NCI-H2171 (cell line): ENCODE data around the gene SNAPC4.
"Not testable (repeated sequence)": the region's sequence is repeated elsewhere in the genome, so short reads cannot be mapped to it uniquely, and the experiment has no call there.

Source experiments
- DNase-seq: peaks from one replicate; lab custom pipeline; 2025; lab: John Stamatoyannopoulos, UW

Gene SNAPC4

GRCh38 chr9:136407911-136408310 lies 7.9 kb upstream of the SNAPC4 start:
- no peak for DNase-seq

GRCh38 chr9:136407061-136407460 lies 7.1 kb upstream of the SNAPC4 start:
- DNase-seq, result not testable (repeated sequence)

DNA sequence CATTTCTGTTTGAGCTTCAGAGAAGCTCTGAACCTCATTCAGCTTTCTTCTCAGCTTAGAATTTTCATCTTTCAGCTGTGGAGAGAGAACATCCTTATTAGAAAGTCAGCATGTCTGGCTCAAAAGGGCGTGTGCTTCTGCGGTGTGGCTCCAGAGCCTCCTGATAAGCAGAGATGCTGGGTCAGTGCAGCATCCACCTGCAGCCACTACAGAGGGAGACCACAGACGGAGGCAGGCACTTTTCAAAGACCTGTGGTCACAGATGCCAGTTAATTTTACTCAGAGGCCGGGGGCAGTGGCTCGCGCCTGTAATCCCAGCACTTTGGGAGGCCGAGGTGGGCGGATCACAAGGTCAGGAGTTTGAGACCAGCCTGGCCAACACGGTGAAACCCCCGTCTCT lies 5.9 kb upstream of the SNAPC4 start:
- DNase-seq, result not testable (repeated sequence)

GRCh38 chr9:136405481-136405880 lies 5.5 kb upstream of the SNAPC4 start:
- no peak for DNase-seq

DNA sequence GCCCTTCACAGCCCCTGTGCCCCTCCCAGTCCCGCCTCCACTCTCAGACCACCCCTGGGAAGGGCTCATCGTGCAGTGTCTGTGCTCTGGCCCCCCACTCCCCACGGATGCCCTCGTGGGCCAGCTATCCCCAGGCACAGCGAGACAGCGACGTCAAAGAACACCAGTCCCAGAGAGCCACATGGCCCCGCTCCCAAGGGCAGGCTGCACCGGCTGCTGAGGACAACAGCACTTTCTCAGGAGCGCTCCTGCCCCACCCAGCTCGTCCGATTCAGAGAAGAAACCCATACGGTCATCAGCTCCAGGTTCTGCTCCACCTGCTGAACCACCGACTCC lies 4.8 kb upstream of the SNAPC4 start:
- no peak for DNase-seq

DNA sequence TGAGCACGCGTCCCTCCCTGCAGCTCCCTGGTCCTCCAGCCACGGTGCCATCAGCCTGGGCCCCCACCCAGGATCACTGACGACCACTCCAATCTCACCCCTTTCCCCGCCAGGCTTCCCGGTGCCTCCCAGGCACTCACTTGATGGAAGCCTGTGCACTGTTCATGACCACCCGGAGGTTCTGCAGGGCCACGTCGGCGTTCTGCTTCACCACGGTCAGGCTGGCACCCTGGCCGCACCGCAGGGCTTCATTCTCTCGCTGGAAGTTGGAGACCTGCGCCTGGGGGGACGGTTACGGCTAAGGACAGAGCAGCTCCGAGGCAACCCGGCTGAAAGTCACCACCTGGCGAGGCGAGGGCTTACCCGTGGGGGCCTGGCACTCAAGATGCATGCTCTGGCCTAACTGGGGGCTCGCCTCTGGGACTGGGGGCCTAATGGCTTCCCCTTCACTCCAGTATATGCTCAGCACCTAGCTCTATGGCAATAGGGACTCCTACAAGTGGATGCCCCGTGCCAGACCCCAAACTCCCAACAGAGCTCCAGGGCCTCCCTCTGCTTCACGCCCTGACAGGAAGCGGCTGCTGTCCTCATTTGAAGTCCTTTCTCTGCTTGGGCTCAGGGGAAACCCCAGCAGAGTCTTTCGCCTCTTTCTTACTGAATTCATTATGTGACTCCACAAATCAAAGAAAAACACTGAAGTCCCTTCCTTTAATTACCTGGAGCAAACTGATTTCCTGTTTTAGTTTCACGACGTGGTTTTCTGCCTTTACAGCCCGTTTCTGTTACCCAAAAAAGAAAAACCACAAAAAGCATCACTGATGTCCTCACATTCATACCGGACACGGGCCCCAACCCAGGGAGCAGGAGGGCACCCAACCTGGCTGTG lies 4.2 kb upstream of the SNAPC4 start:
- DNase-seq, result no peak

DNA sequence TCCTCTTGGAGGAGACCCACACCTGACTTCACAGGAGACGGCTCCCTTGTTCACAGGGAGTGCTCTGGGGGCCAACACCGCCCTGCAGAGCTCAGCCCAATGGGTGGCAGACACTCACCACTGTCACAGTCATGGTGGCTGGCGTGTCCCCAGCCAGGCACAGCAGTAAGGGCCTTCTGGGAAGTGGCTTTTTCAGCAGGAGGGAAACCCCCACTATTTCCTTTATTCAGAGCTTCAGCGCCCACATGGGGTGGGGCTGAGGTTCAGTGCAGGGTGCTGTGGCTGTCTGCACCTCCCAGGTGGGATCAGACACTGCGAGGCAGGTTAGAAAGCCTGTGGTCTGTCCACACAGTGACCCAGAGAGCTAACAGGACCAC lies 3.6 kb upstream of the SNAPC4 start:
- DNase-seq, result no peak

GRCh38 chr9:136402067-136402466 lies 2.1 kb upstream of the SNAPC4 start:
- DNase-seq, result no peak

- no peak for DNase-seq
Measured at GRCh38 chr9:136401173-136401922, 1.4 kb upstream of the SNAPC4 start.

DNA sequence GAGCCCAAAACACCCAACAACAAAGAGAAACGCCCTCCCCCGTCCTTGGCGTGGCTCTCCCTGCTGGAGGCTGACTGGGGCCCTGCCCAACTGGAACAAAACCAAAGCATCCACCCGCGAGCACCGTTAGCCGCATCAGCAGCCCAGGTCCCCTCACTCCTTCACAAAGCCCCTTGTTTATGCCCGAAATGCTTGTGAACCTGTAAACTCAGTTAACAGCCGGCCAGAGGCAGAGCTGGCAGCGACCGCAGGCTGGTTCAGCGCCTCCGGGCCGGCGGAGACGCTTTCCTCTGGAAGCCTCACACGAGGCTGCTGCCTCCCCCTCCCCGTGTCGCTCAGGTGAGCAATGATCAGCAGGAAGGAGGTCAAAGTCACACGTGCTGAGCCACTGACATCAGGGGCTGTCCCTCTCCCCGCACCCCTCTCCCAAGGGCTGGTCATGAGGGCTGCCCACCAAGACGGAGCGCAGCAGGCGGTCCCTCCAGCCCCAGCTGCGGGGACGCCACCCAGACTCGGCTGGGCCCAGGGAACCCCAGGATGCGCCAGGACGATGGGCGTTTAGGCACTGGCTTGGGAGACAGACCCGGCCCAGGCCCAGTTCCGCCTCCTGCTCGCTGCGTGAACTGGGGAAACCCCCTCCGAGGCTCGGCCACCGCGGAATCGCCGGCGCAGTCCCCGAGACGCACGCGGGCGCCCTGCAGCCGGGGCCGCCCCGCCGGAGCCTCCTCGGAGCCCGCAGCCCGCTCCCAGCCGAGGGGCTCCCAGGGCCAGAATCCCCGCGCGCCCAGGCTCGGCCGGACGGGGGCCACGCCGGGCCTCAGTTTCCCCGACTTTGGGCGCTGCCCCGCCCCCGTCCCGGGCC lies 563 bp downstream of the SNAPC4 start:
- no peak for DNase-seq

DNA sequence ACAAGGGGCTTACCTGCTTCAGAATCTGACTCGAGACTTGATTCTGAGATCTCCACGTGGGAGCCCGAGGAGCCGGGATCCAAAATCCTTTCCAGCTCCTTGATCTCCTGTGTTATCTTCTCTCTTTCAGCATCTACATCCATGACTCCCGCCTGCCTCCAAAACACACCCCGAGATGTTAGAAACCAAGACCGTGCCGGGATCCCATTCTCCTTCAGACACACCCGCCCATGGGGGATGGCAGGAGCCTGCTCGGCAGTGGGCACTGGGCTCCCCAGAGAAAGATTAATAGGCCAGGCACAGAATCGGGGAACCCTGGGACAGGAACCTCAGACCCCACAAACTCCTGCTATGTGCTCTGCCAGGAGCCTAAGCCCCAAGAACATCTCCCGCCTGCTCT lies 1.7 kb downstream of the SNAPC4 start:
- DNase-seq, result no peak

DNA sequence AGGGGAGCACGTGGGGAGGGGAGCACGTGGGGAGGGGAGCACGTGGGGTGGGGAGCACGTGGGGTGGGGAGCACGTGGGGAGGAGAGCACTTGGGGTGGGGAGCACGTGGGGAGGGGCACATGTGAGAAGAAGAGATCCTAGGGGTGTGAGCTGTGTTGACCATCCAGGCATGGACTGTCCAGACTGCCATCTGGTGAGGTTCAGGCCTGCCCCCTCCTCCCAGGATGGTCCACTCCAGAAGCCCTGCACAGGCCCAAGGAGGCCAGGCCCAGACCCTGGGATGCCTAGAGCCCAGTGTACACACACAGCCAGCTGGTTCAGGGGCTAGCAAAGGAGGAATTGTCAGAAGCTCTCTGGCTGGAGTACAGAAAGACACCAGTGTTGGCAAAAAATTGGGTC lies 2.3 kb downstream of the SNAPC4 start:
- no peak for DNase-seq

- no peak for DNase-seq
Measured at GRCh38 chr9:136396219-136396515, 3.8 kb downstream of the SNAPC4 start.

DNA sequence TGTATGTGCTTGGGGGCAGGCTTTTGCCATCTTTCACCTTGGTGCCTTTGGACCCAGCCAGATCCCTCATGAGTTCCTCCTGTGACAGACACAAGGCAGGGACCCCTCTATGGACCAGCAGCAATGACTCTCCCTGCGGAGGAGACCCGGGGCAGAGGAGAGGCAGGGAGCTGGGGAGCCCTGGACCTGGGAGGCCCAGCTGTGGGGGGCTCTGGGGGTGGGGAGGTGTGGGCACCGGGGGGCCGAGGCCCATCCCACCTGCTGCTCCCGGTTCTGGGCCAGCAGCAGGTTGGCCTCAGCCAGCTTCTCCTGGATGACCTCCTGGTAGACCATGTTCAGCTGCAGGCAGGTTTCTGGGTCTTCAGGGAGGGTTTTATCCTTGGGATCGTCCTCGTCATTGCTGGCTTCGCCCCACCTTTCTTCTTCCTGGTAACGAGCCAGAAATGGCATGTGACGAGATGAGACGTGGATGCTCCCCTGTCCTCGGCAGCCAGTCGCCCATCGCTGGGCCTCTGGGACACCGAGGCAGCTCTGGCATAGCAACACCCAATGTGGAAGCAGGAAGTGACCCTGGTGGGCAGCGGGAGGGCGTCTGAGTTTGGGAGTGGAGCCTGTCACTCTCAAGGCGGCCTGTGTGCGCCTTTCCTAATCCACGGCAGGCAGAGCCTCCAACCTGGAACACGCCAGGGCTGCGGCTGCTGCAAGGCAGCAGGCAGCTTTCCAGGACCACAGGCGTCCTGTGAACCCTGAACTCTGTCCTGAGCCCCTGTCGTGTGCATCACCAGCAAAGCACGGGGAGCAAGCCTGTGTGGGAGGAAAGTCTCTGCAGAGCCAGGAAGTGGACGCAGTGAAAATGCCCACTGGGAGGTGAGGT lies 4.4 kb downstream of the SNAPC4 start:
- no peak for DNase-seq

GRCh38 chr9:136395020-136395340 lies 5.0 kb downstream of the SNAPC4 start:
- DNase-seq, result no peak

DNA sequence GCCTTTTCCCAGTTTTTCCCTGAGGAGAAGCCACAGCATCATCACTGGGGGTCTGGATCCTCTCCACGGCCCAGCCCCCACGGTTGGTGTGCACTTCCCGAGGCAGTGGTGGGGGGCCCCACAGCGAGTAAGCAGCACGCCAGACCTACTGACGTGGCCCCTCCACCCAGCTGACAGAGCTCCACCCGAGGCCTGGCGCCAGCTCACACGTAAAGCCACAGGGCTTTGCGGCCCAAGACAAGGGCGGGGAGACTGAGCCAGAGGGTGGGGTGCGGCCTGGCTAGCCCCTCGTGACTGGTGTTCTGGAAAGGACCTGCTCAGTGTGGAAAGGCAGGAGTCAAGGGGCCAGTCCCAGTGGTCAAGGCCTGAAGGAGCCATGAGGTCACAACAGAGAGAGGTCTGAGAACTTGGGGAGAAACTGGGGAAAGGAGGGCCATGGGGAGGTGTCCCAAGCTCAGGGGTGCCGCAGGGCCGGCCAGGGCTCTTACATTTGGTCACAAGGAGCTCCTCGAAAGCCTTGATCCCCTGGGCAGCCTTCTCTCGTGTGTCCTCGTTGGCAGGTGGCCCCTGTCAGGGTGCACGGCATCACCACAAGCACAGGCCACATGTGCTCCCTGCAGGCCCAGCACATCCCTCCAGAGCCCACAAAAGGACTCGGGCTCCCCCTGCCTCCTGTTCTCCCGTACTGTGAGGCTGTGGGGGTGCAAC lies 5.5 kb downstream of the SNAPC4 start:
- no peak for DNase-seq

DNA sequence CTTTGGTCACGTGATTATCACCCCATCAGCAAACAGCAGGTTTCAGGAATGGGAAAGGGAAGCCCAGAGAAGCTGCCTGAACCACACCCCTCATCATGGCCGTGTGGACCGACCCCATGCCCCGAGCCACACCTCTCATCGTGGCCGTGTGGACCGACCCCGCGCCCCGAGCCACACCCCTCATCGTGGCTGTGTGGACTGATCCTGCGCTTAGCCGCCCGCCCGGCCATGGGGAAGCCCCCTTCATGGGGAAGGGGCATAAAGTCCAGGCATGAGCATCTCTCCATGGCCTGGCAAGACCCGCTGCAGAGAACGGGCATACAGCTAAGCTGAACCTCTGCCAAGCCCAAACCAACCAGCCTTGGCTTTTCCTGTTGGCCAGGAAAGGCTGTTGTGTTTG lies 6.4 kb downstream of the SNAPC4 start:
- no peak for DNase-seq

GRCh38 chr9:136392538-136393449 lies 7.2 kb downstream of the SNAPC4 start:
- no peak for DNase-seq

- no peak for DNase-seq
Measured at GRCh38 chr9:136391737-136392537, 8.0 kb downstream of the SNAPC4 start.
